Astrocyte (in vitro differentiated cells and primary cell): ENCODE data around the gene ANLN. TPM values are rescaled to one million over a fixed set of nuclear protein-coding genes. Genes with fewer than 3 reads are reported as not detected.

Source experiments
- DNase-seq: peaks from one replicate; pipeline ENCODE4 v3.0.0-alpha.2; 2010; ENCODE audit warnings: low read depth
- FAIRE-seq: peaks from 2 replicates; lab custom pipeline; 2011; peaks lifted over from hg19 to GRCh38; lab: Jason Lieb, UNC
- H2AFZ ChIP-seq: 2 replicates; pipeline ENCODE4 v1.6.0; 2012; ENCODE audit warnings: low read depth, low read length, inconsistent platforms
- H3K27ac ChIP-seq: 2 replicates; pipeline ENCODE4 v1.5.1; 2011; ENCODE audit warnings: low read depth, low read length, inconsistent platforms
- H3K27me3 ChIP-seq: 2 replicates; pipeline ENCODE4 v1.6.0; 2011; ENCODE audit warnings: low read length, inconsistent platforms; ENCODE audit not compliant: insufficient read depth
- H3K36me3 ChIP-seq: 2 replicates; pipeline ENCODE4 v1.5.1; 2011; ENCODE audit warnings: low read length, inconsistent platforms; ENCODE audit not compliant: insufficient read depth
- H3K4me1 ChIP-seq: 2 replicates; pipeline ENCODE4 v1.5.1; 2011; ENCODE audit warnings: low read length, inconsistent platforms; ENCODE audit not compliant: insufficient read depth
- H3K4me2 ChIP-seq: 2 replicates; pipeline ENCODE4 v1.6.0; 2012; ENCODE audit warnings: low read length, inconsistent platforms
- H3K4me3 ChIP-seq: 2 replicates; pipeline ENCODE4 v1.5.1; 2011; ENCODE audit warnings: low read depth, mild to moderate bottlenecking, low read length, inconsistent platforms; ENCODE audit not compliant: insufficient read depth
- H3K79me2 ChIP-seq: 2 replicates; pipeline ENCODE4 v1.6.0; 2012; ENCODE audit warnings: mild to moderate bottlenecking, low read length, inconsistent platforms; ENCODE audit not compliant: insufficient read depth
- H3K9ac ChIP-seq: 2 replicates; pipeline ENCODE4 v1.6.0; 2012; ENCODE audit warnings: mild to moderate bottlenecking, low read length, inconsistent platforms
- H3K9me3 ChIP-seq: 2 replicates; pipeline ENCODE4 v1.5.1; 2012; ENCODE audit warnings: low read depth, mild to moderate bottlenecking, low read length, inconsistent platforms; ENCODE audit not compliant: insufficient read depth
- H4K20me1 ChIP-seq: 2 replicates; pipeline ENCODE4 v1.6.0; 2012; ENCODE audit warnings: low read length, inconsistent platforms; ENCODE audit not compliant: insufficient read depth
- H3K27ac Mint-ChIP-seq: one replicate; pipeline ENCODE4 v1.8.0; 2021; ENCODE audit warnings: mild to moderate bottlenecking, mixed read lengths; ENCODE audit not compliant: unreplicated experiment
- H3K27me3 Mint-ChIP-seq: one replicate; pipeline ENCODE4 v1.8.0; 2021; ENCODE audit warnings: low read depth, mixed read lengths; ENCODE audit not compliant: unreplicated experiment
- H3K36me3 Mint-ChIP-seq: one replicate; pipeline ENCODE4 v1.8.0; 2021; ENCODE audit warnings: low read depth, mixed read lengths; ENCODE audit not compliant: unreplicated experiment
- H3K4me1 Mint-ChIP-seq: one replicate; pipeline ENCODE4 v1.8.0; 2021; ENCODE audit warnings: low read depth, mixed read lengths; ENCODE audit not compliant: unreplicated experiment
- H3K4me3 Mint-ChIP-seq: one replicate; pipeline ENCODE4 v1.8.0; 2021; ENCODE audit warnings: mild to moderate bottlenecking, moderate library complexity, mixed read lengths; ENCODE audit not compliant: unreplicated experiment
- H3K9me3 Mint-ChIP-seq: one replicate; pipeline ENCODE4 v1.8.0; 2021; ENCODE audit warnings: mild to moderate bottlenecking, mixed read lengths; ENCODE audit not compliant: unreplicated experiment
- EZH2 ChIP-seq: IDR thresholded peaks from 2 replicates; pipeline ENCODE4 v1.6.1; 2012; ENCODE audit warnings: mild to moderate bottlenecking, low read length, inconsistent platforms; ENCODE audit not compliant: insufficient read depth
- total RNA-seq: library from RNA; stranded (reverse); gene quantifications from 2 replicates; pipeline ENCODE4 v1.2.1, GENCODE V29; 2021
- TF ChIP-seq, protein P1 (sequence below): IDR thresholded peaks from 2 replicates; pipeline ENCODE4 v1.5.1; 2011; ENCODE audit warnings: low read depth, mild to moderate bottlenecking, inconsistent platforms, low read length, moderate library complexity; ENCODE audit not compliant: insufficient read depth

ANLN gene
- total RNA-seq, 1 donor from 2014 or later, result 20.4 TPM

DNA sequence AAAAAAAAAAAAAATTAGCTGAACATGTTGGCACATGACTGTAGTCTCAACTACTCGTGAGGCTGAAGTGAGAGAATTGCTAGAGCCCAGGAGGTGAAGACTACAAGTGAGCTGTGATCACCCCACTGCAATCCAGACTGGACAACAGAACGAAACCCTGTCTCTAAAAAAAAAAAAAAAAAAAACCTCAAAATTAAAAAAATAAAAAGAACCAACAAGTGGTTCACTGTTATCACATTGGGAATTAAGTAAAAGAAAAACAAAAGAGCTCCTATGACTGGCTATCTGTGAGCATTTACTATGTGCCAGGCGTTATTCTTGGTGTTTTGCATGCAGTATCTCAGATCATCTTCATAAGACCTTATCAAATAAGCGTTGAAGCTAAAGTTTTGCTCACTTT is 66.0 kb downstream of the ANLN start:
- no peaks in the 10 kb centered on the region for H3K79me2 ChIP-seq
- Mint-ChIP-seq H3K27ac (no peak overlapping the region), H3K4me3 (no peak overlapping the region), H3K9me3 (no peaks in the 10 kb centered on the region), H3K36me3 (no peaks in the 10 kb centered on the region), H3K27me3 (no peaks in the 10 kb centered on the region), H3K4me1 (peaks cover 7% of the 10 kb centered on the region)
- no peak overlapping the region for H2AFZ ChIP-seq
- H3K36me3 ChIP-seq, result peaks cover 17% of the 10 kb centered on the region
- H4K20me1 ChIP-seq, result no peaks in the 10 kb centered on the region
- no peaks in the 10 kb centered on the region for H3K27me3 ChIP-seq
- no peaks in the 10 kb centered on the region for H3K4me1 ChIP-seq
- H3K4me3 ChIP-seq, result no peak overlapping the region
- no peaks in the 10 kb centered on the region for H3K9me3 ChIP-seq
- DNase-seq, result no peak
- H3K9ac ChIP-seq, result no peak overlapping the region
- H3K27ac ChIP-seq, result no peak overlapping the region
- FAIRE-seq, result no peak
- TF ChIP-seq, protein P1, sequence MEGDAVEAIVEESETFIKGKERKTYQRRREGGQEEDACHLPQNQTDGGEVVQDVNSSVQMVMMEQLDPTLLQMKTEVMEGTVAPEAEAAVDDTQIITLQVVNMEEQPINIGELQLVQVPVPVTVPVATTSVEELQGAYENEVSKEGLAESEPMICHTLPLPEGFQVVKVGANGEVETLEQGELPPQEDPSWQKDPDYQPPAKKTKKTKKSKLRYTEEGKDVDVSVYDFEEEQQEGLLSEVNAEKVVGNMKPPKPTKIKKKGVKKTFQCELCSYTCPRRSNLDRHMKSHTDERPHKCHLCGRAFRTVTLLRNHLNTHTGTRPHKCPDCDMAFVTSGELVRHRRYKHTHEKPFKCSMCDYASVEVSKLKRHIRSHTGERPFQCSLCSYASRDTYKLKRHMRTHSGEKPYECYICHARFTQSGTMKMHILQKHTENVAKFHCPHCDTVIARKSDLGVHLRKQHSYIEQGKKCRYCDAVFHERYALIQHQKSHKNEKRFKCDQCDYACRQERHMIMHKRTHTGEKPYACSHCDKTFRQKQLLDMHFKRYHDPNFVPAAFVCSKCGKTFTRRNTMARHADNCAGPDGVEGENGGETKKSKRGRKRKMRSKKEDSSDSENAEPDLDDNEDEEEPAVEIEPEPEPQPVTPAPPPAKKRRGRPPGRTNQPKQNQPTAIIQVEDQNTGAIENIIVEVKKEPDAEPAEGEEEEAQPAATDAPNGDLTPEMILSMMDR, result no peak
- TF ChIP-seq EZH2, result no peak
- H3K4me2 ChIP-seq, result no peak overlapping the region

DNA sequence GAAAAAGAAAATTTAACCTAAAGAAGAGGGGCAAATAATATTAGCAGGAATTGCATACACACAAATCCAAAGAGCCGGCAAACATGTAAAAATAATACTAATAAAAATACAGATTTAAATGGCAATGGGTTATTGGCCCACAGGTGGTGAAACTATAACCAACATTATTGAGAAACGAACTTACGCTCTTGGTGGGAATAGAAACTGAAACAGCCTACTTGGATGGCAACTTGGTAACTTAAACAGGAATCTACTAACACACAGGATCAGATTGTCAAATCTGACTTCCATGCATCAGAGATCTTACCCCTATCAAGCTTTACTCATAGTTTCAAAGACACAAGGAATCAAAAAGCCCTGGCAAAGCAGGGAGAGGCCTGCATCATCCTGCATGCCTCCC is 66.5 kb downstream of the ANLN start:
- H3K36me3 ChIP-seq, result peaks cover 15% of the 10 kb centered on the region
- no peaks in the 10 kb centered on the region for H3K9me3 ChIP-seq
- H2AFZ ChIP-seq, result no peak overlapping the region
- no peaks in the 10 kb centered on the region for H3K79me2 ChIP-seq
- FAIRE-seq (no peak), DNase-seq (no peak)
- Mint-ChIP-seq H3K36me3 (no peaks in the 10 kb centered on the region), H3K4me1 (peaks cover 7% of the 10 kb centered on the region), H3K4me3 (no peak overlapping the region), H3K27ac (no peak overlapping the region), H3K27me3 (no peaks in the 10 kb centered on the region), H3K9me3 (no peaks in the 10 kb centered on the region)
- H3K27ac ChIP-seq, result no peak overlapping the region
- no peak overlapping the region for H3K4me3 ChIP-seq
- H3K4me1 ChIP-seq, result no peaks in the 10 kb centered on the region
- H3K9ac ChIP-seq, result no peak overlapping the region
- no peaks in the 10 kb centered on the region for H4K20me1 ChIP-seq
- TF ChIP-seq, protein P1, result no peak
- no peak for TF ChIP-seq EZH2
- no peak overlapping the region for H3K4me2 ChIP-seq
- no peaks in the 10 kb centered on the region for H3K27me3 ChIP-seq

DNA sequence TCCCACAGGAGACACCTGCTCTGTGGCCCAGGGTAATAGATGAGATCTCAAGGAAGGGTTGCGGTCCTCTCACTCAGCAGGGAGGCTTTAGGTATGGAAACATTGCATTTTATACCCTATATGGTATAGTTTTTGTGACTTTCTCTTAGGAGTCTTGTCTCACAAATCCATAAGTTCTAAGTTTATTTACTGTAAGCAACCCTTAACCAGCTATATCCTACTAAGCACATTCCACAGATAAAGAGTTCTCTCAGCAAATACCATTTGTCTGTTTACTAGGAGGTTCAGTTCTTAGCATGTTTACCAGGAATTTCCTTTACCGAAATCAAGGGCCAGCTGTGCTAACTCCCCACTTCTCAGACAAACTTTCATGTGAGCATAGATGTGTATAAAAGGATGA is 66.9 kb downstream of the ANLN start:
- no peaks in the 10 kb centered on the region for H3K9me3 ChIP-seq
- H4K20me1 ChIP-seq, result no peaks in the 10 kb centered on the region
- no peak overlapping the region for H3K4me2 ChIP-seq
- H3K9me3 Mint-ChIP-seq, result no peaks in the 10 kb centered on the region
- peaks cover 7% of the 10 kb centered on the region for H3K4me1 Mint-ChIP-seq
- no peak overlapping the region for H3K4me3 Mint-ChIP-seq
- H3K9ac ChIP-seq, result no peak overlapping the region
- H3K36me3 Mint-ChIP-seq, result no peaks in the 10 kb centered on the region
- DNase-seq, result no peak
- H3K4me1 ChIP-seq, result no peaks in the 10 kb centered on the region
- H3K27ac ChIP-seq, result no peak overlapping the region
- FAIRE-seq, result no peak
- H3K79me2 ChIP-seq, result no peaks in the 10 kb centered on the region
- peaks cover 15% of the 10 kb centered on the region for H3K36me3 ChIP-seq
- H3K27ac Mint-ChIP-seq, result no peak overlapping the region
- TF ChIP-seq EZH2, result no peak
- TF ChIP-seq, protein P1, result no peak
- no peak overlapping the region for H3K4me3 ChIP-seq
- H3K27me3 Mint-ChIP-seq, result no peaks in the 10 kb centered on the region
- H2AFZ ChIP-seq, result no peak overlapping the region
- H3K27me3 ChIP-seq, result no peaks in the 10 kb centered on the region
